ENCODE results near the gene APRT. TPM values are rescaled to one million over a fixed set of nuclear protein-coding genes. Genes with fewer than 3 reads are reported as not detected.

APRT gene
- polyA plus RNA-seq, 1 experiment, result 66.8 TPM

GRCh38 chr16:88771294-88771772, 40.4 kb downstream of the APRT start:
- ChIA-PET POLR2A (interaction anchor here (1.0 to 3.0 kb wide), 5 partner anchors 8 to 41 kb away, joined by 3 to 35 read pairs (median 4); partner anchors contain the start of genes APRT and PIEZO1), CTCF (interaction anchor here (2.5 kb wide), 1 partner anchor 34 kb away, joined by 12 read pairs; no protein-coding TSS in a partner anchor)
- no peak for DNase-seq (ENCODE audit: low read depth, low spot score)
- H3K27me3 ChIP-seq (ENCODE audit: control insufficient read depth, insufficient read depth, low read length), result no peaks in the 10 kb centered on the region
- H3K9me3 ChIP-seq (ENCODE audit: control insufficient read depth, insufficient read depth, low read length), result no peaks in the 10 kb centered on the region; the same call in 1 of the 2 replicates
- TF ChIP-seq CTCF (IDR thresholded peaks at IDR 0.05; ENCODE audit: low read depth, low read length), result no peak
- peak overlapping the region; percentile 83 for H3K27ac ChIP-seq (ENCODE audit: low read depth, low read length)
- H3K4me3 ChIP-seq (ENCODE audit: low read depth, low read length), result no peak overlapping the region; the same call in 1 of the 2 replicates

- ChIA-PET CTCF (interaction anchor here (2.5 kb wide), 1 partner anchor 33 kb away, joined by 12 read pairs; no protein-coding TSS in a partner anchor), POLR2A (interaction anchor here (1.0 to 3.0 kb wide), 5 partner anchors 9 to 42 kb away, joined by 3 to 35 read pairs (median 4); partner anchors contain the start of genes APRT and PIEZO1)
- TF ChIP-seq CTCF (IDR thresholded peaks at IDR 0.05; ENCODE audit: low read depth, low read length), result no peak
- Histone ChIP-seq H3K9me3 (ENCODE audit: control insufficient read depth, insufficient read depth, low read length) (no peaks in the 10 kb centered on the region; the same call in 1 of the 2 replicates), H3K4me3 (ENCODE audit: low read depth, low read length) (peak overlapping the region; percentile 25), H3K27ac (ENCODE audit: low read depth, low read length) (peak overlapping the region; percentile 83), H3K27me3 (ENCODE audit: control insufficient read depth, insufficient read depth, low read length) (no peaks in the 10 kb centered on the region)
- peak; percentile 63 for DNase-seq (ENCODE audit: low read depth, low spot score)
These were observed 41.1 kb downstream of the APRT start for GRCh38 chr16:88770461-88771293.

GRCh38 chr16:88769617-88770460, 41.9 kb downstream of the APRT start:
- DNase-seq (ENCODE audit: low read depth, low spot score), result no peak
- no peak for TF ChIP-seq CTCF (IDR thresholded peaks at IDR 0.05; ENCODE audit: low read depth, low read length)
- ChIA-PET CTCF (interaction anchor here (1.1 to 2.5 kb wide), 2 partner anchors 27 to 33 kb away, joined by 3 to 12 read pairs; no protein-coding TSS in a partner anchor), POLR2A (interaction anchor here (1.1 kb wide), 2 partner anchors 9 to 42 kb away, joined by 4 read pairs; partner anchors contain the start of gene APRT)
- peak overlapping the region; percentile 83 for H3K27ac ChIP-seq (ENCODE audit: low read depth, low read length)
- H3K27me3 ChIP-seq (ENCODE audit: control insufficient read depth, insufficient read depth, low read length), result no peaks in the 10 kb centered on the region
- peak overlapping the region; percentile 25 for H3K4me3 ChIP-seq (ENCODE audit: low read depth, low read length)
- no peaks in the 10 kb centered on the region; the same call in 1 of the 2 replicates for H3K9me3 ChIP-seq (ENCODE audit: control insufficient read depth, insufficient read depth, low read length)

- peak overlapping the region; percentile 57 for H3K27ac ChIP-seq (ENCODE audit: low read depth, low read length)
- peak overlapping the region; percentile 3 for H3K4me3 ChIP-seq (ENCODE audit: low read depth, low read length)
- ChIA-PET CTCF (interaction anchor here (0.6 to 2.7 kb wide), 3 partner anchors 16 to 31 kb away, joined by 4 to 12 read pairs (median 4); no protein-coding TSS in a partner anchor), POLR2A (interaction anchor here (0.6 to 0.7 kb wide), 3 partner anchors 9 to 56 kb away, joined by 3 to 4 read pairs (median 3); partner anchors contain the start of gene PIEZO1)
- no peak for TF ChIP-seq CTCF (IDR thresholded peaks at IDR 0.05; ENCODE audit: low read depth, low read length)
- DNase-seq (ENCODE audit: low read depth, low spot score), result no peak
- no peaks in the 10 kb centered on the region for H3K27me3 ChIP-seq (ENCODE audit: control insufficient read depth, insufficient read depth, low read length)
- no peaks in the 10 kb centered on the region; the same call in 1 of the 2 replicates for H3K9me3 ChIP-seq (ENCODE audit: control insufficient read depth, insufficient read depth, low read length)
These were observed 43.5 kb downstream of the APRT start for GRCh38 chr16:88768071-88768783.

Measured in AG04450 (cell line).